Activated CD8-positive, alpha-beta T cell treated with anti-CD3 and anti-CD28 coated beads for 36 hours (primary cell): ENCODE results near the gene LETMD1. TPM values are rescaled to one million over a fixed set of nuclear protein-coding genes. Genes with fewer than 3 reads are reported as not detected.

Experiments used
- ATAC-seq: fragments of 200-7000 bp; cut with Tn5 transposase; one replicate; pipeline ENCODE4 v1.10.0; 2021; ENCODE audit warnings: mild to moderate bottlenecking, moderate library complexity
- CTCF ChIA-PET: fragments of 350-600 bp; sonication (Branson Sonifier 250); formaldehyde crosslinking; loops from one replicate; lab custom pipeline; 2021; ENCODE audit warnings: antibody characterized with exemption; lab: Charles Lee
- POLR2A ChIA-PET: fragments of 350-600 bp; sonication (Branson Sonifier 250); formaldehyde crosslinking; loops from one replicate; lab custom pipeline; 2021; ENCODE audit warnings: antibody characterized with exemption; lab: Charles Lee
- DNase-seq: peaks from one replicate; pipeline ENCODE4 v3.0.0-alpha.2; 2020
- H3K27ac Mint-ChIP-seq: one replicate; pipeline ENCODE4 v1.8.0; 2021; ENCODE audit warnings: mild to moderate bottlenecking, mixed read lengths
- H3K27me3 Mint-ChIP-seq: one replicate; pipeline ENCODE4 v1.8.0; 2021; ENCODE audit warnings: mixed read lengths
- H3K36me3 Mint-ChIP-seq: one replicate; pipeline ENCODE4 v1.8.0; 2021; ENCODE audit warnings: low read depth, mixed read lengths
- H3K4me1 Mint-ChIP-seq: one replicate; pipeline ENCODE4 v1.8.0; 2021; ENCODE audit warnings: low read depth, mixed read lengths
- H3K4me3 Mint-ChIP-seq: one replicate; pipeline ENCODE4 v1.8.0; 2021; ENCODE audit warnings: mild to moderate bottlenecking, moderate library complexity, mixed read lengths
- H3K9me3 Mint-ChIP-seq: one replicate; pipeline ENCODE4 v1.8.0; 2021; ENCODE audit warnings: mixed read lengths
- CTCF ChIP-seq: fragments of 200-600 bp; IDR thresholded peaks from one replicate; pipeline ENCODE4 v1.8.0; 2022; ENCODE audit warnings: antibody characterized with exemption, mild to moderate bottlenecking
- intact Hi-C: fragments of 100-400 bp; cut with micrococcal nuclease; formaldehyde crosslinking; loops from one replicate; pipeline ENCODE4 v1.10.0; 2022
- total RNA-seq, 2 experiments: library from RNA; stranded (reverse); gene quantifications; one replicate each; pipeline ENCODE4 v1.2.3, GENCODE V29; 2021

Gene LETMD1
- total RNA-seq, 2 experiments from 2014 or later = 71.6 to 81.5 TPM

GRCh38 chr12:51090705-51091229 is 42.6 kb downstream of the LETMD1 start:
- ChIA-PET POLR2A (no interaction called here), CTCF (interaction anchor here (1.3 to 1.8 kb wide), 2 partner anchors 162 to 251 kb away, joined by 3 to 4 read pairs; no protein-coding TSS in a partner anchor)
- DNase-seq (no peak), ATAC-seq (no peak)
- Mint-ChIP-seq H3K27me3 (no peaks in the 10 kb centered on the region), H3K9me3 (no peaks in the 10 kb centered on the region), H3K27ac (no peak overlapping the region), H3K4me3 (no peak overlapping the region), H3K36me3 (peaks cover 13% of the 10 kb centered on the region), H3K4me1 (peaks cover 19% of the 10 kb centered on the region)
- intact Hi-C loops = loop anchor here (5.0 kb wide), 1 partner anchor 152 kb away; no protein-coding TSS in a partner anchor
- TF ChIP-seq CTCF = no peak

- ATAC-seq (no peak), DNase-seq (no peak)
- peaks cover 2% of the 10 kb centered on the region for H3K4me1 Mint-ChIP-seq
- POLR2A ChIA-PET = no interaction called here
- CTCF ChIA-PET = no interaction called here
- intact Hi-C loops = no loop called here
- no peaks in the 10 kb centered on the region for H3K27me3 Mint-ChIP-seq
- no peaks in the 10 kb centered on the region for H3K9me3 Mint-ChIP-seq
- no peak overlapping the region for H3K4me3 Mint-ChIP-seq
- TF ChIP-seq CTCF = no peak
- H3K27ac Mint-ChIP-seq = no peak overlapping the region
- H3K36me3 Mint-ChIP-seq = peaks cover 22% of the 10 kb centered on the region
Measured at GRCh38 chr12:51098611-51099010, 50.5 kb downstream of the LETMD1 start.

- Mint-ChIP-seq H3K4me3 (no peak overlapping the region), H3K27ac (peak overlapping the region; percentile 60), H3K9me3 (no peaks in the 10 kb centered on the region), H3K27me3 (no peaks in the 10 kb centered on the region), H3K4me1 (peaks cover 6% of the 10 kb centered on the region), H3K36me3 (peaks cover 16% of the 10 kb centered on the region)
- CTCF ChIA-PET = interaction anchor here (1.6 kb wide), 1 partner anchor 237 kb away, joined by 4 read pairs; no protein-coding TSS in a partner anchor
- POLR2A ChIA-PET = interaction anchor here (1.1 kb wide), 1 partner anchor 339 kb away, joined by 3 read pairs; no protein-coding TSS in a partner anchor
- peak; percentile 53 for ATAC-seq
- intact Hi-C loops = no loop called here
- TF ChIP-seq CTCF = no peak
- peak; percentile 16 for DNase-seq
Measured at GRCh38 chr12:51103977-51104376, 55.9 kb downstream of the LETMD1 start.

GRCh38 chr12:51108136-51108535 is 60.0 kb downstream of the LETMD1 start:
- Mint-ChIP-seq H3K36me3 (peaks cover 22% of the 10 kb centered on the region), H3K4me1 (peaks cover 6% of the 10 kb centered on the region), H3K4me3 (no peak overlapping the region), H3K27ac (no peak overlapping the region), H3K27me3 (no peaks in the 10 kb centered on the region), H3K9me3 (no peaks in the 10 kb centered on the region)
- no peak for DNase-seq
- intact Hi-C loops = no loop called here
- ChIA-PET POLR2A (interaction anchor here (0.6 kb wide), 1 partner anchor 15 kb away, joined by 3 read pairs; no protein-coding TSS in a partner anchor), CTCF (interaction anchor here (1.5 kb wide), 1 partner anchor 233 kb away, joined by 3 read pairs; no protein-coding TSS in a partner anchor)
- no peak for TF ChIP-seq CTCF
- ATAC-seq = no peak

Other genes with a start within 250 kb of the LETMD1 start
- not detected for gene TMPRSS12, start 205.4 kb upstream of the LETMD1 start, total RNA-seq
- gene HIGD1C, start 95.8 kb upstream of the LETMD1 start, total RNA-seq = not detected
- 10 to 100 TPM; 21.6 to 23.9 TPM for gene SLC11A2, start 21.9 kb upstream of the LETMD1 start, total RNA-seq
- 1 to 10 TPM; 9.2 to 9.6 TPM for gene CSRNP2, start 35.3 kb downstream of the LETMD1 start, total RNA-seq
- 10 to 100 TPM; 27.4 to 27.9 TPM for gene TFCP2, start 124.8 kb downstream of the LETMD1 start, total RNA-seq
- 1 to 10 TPM; 5.8 to 7.3 TPM for gene POU6F1, start 169.7 kb downstream of the LETMD1 start, total RNA-seq
- gene DAZAP2, start 190.5 kb downstream of the LETMD1 start, total RNA-seq = 10 to 100 TPM; 91.7 to 98.3 TPM
- 1 to 10 TPM in 1 of 2 experiments, under 1 TPM in 1; 0.96 to 1.4 TPM for gene SMAGP, start 222.1 kb downstream of the LETMD1 start, total RNA-seq